Heart left ventricle (tissue), 13 donors: ENCODE data around the gene THAP2.

Experiments used
- POLR2A ChIP-seq, 2 donors: fragments of 450-650 bp; IDR thresholded peaks; one replicate each; pipeline ENCODE4 v1.6.1; 2017; ENCODE audit warnings: antibody characterized with exemption in 2 of 2, mild to moderate bottlenecking in 2 of 2, moderate library complexity in 2 of 2
- TF ChIP-seq, protein P1 (sequence below), 12 donors: fragments of 200-600 bp; sonication (generic) in 4 of 12; IDR thresholded peaks; one replicate each; pipeline versions ENCODE4 v1.5.0 to v1.8.0; 2018 to 2022; ENCODE audit warnings: antibody characterized with exemption in 12 of 12, mild to moderate bottlenecking in 5 of 12
- donor health status: ischemic (EF 13 %, LVEDD 7.1; RV severe dilation, severe dysfunction).
- donor health status: DM: no; HTN: yes; CAD: no.
- donor health status: DM: no; HTN: no; CAD: no.
- donor health status: ischemic (EF 25% LVEDD 6.9; RV normal size, moderate dysfunction).
- donor health status: ischemic (EF 25% LVEDD 5.7; RV mildly dilated, moderate dysfunction).
- donor health status: ischemic (EF 35%, LVEDD 5.7; RV mildly dilated, moderate dysfunction).
- donor health status: nonischemic (EF 11% LVEDD 7.7; RV severe dilation, severe dysfunction).
- donor health status: DM: yes; HTN: yes; CAD: no.
- donor health status: PGD.
- donor health status: ischemic (EF 29% LVEDD 5.4; RV normal size, mild dysfunction).
- donor health status: nonischemic (EF 23%, LVEDD 6.1; RV moderate dilation, normal function).

DNA sequence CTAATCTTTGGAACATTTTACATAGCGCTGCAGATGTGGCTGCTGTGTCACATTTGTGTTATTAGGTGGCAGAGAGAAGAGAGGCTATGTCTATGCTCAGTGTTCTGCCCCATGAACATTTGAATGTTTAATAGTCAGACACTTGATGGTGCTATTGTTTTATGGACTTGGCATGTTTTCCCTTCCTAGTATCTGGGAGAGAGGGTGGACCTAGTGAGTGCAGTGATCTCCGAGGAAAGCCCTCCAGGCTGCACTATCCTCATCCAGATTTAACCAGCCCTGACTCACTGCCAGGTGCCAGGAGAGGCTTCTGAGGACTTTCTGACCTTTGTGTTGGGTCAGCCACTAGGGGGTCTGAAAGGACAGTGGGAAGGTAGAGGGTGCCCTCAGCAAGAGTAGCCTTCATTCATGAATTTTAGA is 24.8 kb upstream of the THAP2 start:
- TF ChIP-seq, protein P1, sequence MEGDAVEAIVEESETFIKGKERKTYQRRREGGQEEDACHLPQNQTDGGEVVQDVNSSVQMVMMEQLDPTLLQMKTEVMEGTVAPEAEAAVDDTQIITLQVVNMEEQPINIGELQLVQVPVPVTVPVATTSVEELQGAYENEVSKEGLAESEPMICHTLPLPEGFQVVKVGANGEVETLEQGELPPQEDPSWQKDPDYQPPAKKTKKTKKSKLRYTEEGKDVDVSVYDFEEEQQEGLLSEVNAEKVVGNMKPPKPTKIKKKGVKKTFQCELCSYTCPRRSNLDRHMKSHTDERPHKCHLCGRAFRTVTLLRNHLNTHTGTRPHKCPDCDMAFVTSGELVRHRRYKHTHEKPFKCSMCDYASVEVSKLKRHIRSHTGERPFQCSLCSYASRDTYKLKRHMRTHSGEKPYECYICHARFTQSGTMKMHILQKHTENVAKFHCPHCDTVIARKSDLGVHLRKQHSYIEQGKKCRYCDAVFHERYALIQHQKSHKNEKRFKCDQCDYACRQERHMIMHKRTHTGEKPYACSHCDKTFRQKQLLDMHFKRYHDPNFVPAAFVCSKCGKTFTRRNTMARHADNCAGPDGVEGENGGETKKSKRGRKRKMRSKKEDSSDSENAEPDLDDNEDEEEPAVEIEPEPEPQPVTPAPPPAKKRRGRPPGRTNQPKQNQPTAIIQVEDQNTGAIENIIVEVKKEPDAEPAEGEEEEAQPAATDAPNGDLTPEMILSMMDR (IDR thresholded peaks at IDR 0.05): peak in 3 of 12 donors; percentile 13 to 22 (median 19)
- TF ChIP-seq POLR2A (IDR thresholded peaks at IDR 0.05): no peak
